ACHN (cell line): Measurements from ENCODE around the gene COPZ2.
A peak's percentile ranks its signal among the peaks of the same experiment; 100 is the strongest.
"Not testable (repeated sequence)": the region's sequence is repeated elsewhere in the genome, so short reads cannot be mapped to it uniquely, and the experiment has no call there.

Experiments used
- DNase-seq: peaks from one replicate; pipeline ENCODE4 v3.0.0-alpha.2; 2015
- in situ Hi-C: cut with HindIII; loops from 2 replicates; pipeline ENCODE4 v1.10.0; 2017; ENCODE audit warnings: low sequenced_read_pairs, low pct_ligation_motif_present, low pct_unique_long_range_greater_than_20kb

Gene COPZ2

DNA sequence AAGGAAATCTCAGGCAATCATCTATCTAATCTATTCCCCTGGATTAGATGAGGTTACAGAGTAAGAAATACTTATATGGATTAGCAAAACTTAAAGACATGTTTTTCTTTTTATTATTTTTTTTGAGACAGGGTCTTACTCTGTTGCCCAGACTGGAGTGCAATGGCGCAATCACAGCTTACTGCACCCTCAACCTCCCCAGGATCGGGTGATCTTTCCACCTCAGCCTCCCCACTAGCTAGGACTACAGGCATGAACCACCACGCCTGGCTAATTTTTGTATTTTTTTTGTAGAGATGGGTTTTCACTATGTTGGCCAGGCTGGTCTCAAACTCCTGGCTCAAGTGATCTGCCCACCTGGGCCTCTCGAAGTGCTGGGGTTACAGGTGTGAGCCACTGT is 7.3 kb upstream of the COPZ2 start:
- in situ Hi-C loops = no loop called here
- DNase-seq = no peak

DNA sequence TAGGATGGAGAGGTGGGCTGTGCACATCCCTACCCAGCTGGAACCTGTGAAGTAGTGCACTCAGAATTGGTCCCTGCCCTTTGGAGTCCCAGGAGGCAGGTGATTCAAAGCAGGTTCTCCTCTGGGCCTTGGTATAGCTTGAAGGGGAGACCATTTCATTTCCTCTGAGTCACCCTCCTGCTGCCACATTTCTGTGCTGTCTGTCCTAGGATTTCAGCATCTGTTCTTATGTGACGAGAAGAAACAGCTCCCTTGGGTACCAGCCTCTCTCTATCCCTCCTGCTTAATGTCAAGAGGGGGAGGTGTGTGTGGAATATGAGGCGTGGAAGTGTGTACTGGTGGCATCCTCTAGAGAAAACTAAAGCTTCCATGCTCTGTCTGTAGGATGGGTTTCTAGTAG is 5.6 kb upstream of the COPZ2 start:
- no peak for DNase-seq
- in situ Hi-C loops = no loop called here

DNA sequence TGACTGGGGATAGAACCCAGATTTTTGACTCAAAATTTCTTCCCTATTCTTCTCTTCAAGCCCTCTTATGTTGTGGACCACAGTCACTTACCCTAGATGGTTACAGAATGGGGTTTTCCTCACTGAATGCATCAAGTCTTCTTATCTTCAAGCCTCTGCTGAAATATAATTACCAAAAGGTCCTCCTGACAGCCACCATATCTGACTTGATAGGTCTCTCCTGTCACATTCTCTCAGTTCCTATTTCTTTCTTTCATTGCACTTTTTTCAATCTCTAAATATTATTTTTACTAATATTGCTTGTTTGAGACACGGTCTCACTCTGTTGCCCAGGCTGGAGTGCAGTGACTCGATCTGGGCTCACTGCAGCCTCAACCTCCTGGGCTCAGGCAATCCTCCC is 1.1 kb upstream of the COPZ2 start:
- in situ Hi-C loops = no loop called here
- no peak for DNase-seq

DNA sequence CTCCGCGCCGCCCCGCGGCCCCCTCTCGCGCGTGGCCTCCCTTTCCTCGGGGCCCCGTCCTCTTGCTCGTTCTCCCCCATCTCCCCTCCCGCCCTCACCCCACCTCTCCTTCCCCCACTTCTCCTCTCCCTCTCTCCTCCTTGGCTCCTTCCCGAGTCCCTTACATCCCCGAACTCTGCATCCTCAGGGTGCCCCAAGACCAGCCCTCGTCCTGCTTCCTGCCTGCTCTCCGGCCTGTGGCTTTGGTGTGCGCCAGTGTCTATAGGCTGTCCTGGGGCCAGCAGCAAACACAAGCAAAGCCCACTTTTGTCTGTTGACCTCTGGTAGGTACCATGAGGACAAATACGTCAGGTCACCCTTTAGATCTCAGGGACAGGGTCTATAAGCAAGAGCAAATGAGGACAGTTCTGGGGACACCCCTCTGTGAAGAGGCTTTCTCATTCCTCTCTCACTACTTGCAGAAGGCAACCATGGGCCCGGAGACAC is 284 bp upstream of the COPZ2 start:
- in situ Hi-C loops = no loop called here
- no peak for DNase-seq

DNA sequence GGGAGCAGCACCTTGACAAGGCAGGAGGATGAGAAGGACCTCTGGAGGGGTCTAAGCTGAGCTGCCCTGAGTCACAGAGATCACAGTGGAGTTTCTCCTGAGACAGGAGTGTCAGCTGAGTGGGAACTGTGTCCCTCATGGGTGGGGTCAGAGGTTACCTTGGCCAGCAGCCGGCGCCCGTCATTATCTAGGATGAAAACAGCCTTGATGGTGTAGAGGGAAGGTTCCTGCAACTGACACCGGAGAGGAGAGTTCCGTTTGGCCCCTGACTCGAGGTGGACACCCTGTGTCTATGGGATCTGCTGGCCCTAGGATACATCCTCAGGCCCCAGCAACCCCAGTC is 933 bp downstream of the COPZ2 start:
- in situ Hi-C loops = no loop called here
- DNase-seq = no peak

DNA sequence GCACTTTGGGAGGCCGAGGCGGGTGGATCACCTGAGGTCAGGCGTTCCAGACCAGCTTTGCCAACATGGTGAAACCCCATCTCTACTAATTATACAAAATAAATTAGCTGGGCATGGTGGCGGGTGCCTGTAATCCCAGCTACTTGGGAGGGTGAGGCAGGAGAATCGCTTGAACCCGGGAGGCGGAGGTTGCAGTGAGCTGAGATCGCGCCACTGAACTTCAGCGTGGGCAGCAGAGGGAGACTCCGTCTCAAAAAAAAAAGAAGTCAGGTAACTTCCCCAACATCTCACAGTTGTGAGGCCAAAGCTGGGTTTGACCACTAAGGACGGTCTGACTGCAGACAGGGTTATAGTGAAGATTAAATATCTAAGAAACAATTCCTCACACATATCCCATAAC is 2.9 kb downstream of the COPZ2 start:
- in situ Hi-C loops, DNase-seq: not testable (repeated sequence)

DNA sequence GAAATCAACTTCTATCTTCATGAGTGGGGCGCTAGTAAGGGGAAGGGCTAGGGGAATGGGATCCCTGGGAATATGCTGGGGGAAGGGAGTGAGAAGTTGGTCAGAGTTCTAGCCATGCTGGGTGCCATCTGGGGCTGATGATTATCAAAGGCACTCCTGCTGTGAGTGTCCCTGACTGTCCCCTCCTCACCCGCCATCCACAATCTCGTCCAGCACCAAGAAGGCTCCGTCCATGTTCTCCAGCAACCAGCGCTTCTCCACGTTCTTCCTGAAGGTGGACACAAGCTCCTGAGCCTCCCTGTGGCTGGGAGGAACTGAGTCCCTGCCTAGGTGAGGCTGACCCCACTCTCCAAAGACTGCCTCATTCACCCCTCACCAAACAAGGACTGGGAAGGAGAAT is 5.6 kb downstream of the COPZ2 start:
- no peak for DNase-seq
- in situ Hi-C loops = no loop called here

DNA sequence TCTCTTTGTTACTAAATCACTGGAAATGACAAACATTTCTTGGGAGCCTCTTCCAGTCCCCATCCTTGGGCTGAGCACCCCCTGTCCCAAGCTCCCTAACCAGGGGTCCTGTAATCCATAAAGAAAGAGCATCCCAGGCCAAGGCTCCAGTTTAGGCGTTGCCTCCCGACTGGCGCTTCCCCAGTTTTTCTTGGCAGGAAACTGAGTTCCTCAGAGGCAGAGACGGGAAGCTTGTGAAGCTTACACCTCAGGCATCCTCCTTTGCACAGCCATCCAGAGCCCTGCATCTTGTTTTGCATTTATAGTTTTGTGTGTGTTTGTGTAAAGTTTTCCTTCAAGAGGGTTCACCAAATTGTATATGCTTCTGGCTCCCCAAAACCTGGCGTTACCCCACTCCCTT is 7.1 kb downstream of the COPZ2 start:
- in situ Hi-C loops = no loop called here
- DNase-seq = no peak

DNA sequence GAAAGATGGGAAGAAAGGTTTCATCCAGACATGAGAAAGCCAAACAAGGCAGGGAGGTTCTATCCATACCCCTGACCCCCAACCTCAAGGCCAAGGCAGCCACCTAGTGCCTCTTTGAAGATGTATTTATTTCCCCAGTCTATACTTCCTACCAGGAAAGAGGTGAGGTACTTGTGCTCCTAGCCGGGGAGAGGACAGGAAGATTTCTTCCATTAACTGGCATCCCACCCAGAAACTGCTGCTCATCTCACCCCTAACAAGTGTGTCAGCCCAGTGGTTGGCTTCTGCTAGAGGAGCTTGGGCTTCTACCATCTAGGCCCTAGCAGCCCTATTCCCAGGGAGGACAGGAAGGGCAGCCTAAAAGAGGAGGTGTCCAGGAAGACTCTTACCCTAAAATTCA is 8.9 kb downstream of the COPZ2 start:
- no peak for DNase-seq
- in situ Hi-C loops = no loop called here

DNA sequence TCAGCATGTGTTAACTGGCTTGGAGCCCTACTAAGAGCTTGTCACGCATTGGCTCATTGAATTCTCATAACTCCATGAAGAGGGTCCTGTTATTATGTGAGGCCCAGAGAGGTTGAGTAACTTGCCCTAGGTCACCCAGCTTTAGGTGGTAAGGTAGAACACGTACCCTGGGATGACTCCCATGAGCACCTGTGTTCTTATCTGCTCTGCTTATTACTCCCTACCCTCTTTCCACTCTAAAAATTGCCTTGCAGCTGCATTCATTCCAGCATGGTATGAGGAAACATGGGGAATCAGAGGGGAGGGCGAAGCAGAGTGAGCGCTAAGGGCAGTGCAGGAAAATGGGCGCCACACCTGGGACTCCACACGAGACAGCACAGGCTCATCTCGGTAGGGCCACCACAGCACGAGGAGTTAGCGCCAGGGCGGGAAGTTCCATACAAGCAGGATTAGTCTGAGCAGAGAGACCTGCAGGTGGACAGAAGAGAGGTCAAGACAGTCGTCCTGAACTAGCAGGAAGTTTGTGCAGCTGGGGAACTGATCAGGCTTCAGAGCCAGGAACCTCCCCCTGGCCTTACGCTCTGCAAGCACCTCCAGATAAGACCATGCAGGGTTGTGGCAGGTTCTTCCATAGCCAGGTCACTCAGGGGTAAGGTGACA is 10.1 kb downstream of the COPZ2 start:
- no peak for DNase-seq
- in situ Hi-C loops = no loop called here

DNA sequence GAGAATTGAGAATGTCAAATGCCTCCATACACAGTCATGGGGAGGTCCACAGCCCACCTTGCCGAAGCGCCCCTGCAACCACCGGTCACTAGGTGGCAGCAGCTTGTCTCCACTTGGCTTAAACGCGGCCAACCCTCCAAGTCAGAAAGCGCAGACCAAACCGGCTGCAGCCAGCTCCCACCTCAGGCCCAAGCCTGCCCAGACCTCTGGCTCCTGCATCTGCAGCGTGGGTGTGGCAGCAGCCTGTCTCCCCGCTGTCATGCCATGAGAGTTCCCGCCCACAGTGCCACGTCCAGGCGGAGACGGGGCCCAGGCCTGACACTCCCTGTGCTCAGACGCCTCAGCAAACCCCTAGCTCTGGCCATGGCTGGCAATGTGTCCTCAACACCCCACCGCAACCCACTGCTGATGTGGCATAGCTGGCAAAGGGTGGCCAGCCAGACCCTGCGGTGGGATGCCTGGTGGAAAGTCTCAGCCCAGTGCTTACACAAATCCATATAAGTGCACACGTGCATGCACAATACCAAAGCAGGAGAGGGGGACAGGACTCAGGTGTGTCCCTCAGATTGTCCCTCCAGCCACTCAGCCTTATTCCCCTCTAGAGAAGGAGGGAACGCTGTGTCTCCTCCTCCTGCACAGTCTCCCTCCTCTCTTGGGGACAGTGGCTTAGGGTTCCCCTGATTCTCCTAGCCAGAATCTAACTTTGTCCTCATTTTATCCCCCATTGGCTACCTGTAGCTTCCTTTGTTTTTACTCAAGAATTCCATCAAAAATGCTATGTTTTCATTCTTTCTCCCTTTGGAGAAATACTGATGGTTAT is 10.9 kb downstream of the COPZ2 start:
- in situ Hi-C loops = no loop called here
- DNase-seq = peak; percentile 80

DNA sequence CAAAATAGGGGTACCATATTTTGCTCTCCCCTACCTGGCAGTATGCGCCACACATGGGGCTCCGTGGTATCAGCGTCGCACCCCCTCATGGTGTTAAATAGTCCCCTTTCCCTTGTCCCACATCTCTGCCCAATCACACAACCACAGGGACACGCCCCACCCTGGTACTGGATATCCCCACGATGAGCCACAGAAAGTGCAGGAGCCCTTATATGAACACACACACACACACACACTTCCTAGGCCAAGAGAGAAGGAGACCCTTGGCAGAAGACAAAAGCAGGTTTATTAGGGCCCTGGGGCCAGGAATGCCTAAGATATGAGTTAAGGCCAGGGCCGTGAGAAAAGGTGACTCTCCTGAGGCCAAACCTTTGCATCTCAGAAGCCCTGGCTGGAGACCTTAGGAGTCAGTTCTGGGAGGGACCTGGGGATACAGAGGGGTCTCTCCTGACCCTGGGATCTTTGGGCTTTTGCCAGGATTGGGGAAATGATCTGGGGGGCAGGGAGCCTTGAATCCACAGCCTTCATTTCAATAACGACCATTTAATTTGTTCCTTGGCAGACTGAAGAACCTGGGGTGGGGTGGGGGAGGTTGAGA is 11.6 kb downstream of the COPZ2 start:
- DNase-seq = peak; percentile 16
- in situ Hi-C loops = no loop called here

DNA sequence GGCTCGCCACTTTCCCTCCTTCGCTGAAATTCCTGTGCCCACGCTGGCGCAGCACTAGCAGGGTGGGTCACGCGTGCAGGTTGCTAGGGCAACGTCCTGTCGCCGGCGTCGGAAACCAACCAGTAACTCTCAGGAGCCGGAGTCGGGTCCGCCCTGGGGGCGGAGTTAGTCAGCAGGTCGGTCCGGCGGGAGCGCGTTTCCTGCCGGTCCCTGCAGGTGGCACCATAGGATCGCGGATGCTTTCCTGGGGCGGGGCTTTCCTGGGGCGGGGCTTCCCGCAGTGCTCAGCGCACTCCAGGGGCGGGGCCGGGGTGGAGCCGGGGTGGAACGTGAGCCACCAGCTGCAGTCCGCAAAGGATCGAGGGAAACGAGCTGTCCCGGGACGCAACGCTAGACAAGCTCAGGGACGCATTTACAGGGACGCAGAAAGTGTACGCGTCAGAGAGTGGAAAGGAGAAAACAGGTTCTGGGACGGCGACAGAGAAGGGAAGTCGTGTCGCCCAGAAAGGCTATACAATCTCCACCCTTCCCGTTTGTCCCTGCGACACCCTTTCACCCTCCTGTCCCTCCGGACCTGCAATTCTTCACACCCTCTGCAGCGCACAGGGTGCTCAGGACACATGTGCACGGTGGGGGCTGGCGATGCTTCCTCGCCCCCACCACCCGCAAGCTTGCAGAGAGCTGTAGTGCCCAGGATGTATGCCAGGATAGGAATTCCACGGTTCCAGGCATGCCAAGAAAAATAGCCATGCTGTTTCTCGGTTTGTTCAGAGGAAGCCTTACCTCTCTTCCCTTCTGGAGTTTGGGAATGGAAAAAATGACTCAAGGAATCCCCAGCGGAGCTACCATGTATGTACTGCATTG is 12.3 kb downstream of the COPZ2 start:
- DNase-seq = peak; percentile 97
- in situ Hi-C loops = no loop called here

DNA sequence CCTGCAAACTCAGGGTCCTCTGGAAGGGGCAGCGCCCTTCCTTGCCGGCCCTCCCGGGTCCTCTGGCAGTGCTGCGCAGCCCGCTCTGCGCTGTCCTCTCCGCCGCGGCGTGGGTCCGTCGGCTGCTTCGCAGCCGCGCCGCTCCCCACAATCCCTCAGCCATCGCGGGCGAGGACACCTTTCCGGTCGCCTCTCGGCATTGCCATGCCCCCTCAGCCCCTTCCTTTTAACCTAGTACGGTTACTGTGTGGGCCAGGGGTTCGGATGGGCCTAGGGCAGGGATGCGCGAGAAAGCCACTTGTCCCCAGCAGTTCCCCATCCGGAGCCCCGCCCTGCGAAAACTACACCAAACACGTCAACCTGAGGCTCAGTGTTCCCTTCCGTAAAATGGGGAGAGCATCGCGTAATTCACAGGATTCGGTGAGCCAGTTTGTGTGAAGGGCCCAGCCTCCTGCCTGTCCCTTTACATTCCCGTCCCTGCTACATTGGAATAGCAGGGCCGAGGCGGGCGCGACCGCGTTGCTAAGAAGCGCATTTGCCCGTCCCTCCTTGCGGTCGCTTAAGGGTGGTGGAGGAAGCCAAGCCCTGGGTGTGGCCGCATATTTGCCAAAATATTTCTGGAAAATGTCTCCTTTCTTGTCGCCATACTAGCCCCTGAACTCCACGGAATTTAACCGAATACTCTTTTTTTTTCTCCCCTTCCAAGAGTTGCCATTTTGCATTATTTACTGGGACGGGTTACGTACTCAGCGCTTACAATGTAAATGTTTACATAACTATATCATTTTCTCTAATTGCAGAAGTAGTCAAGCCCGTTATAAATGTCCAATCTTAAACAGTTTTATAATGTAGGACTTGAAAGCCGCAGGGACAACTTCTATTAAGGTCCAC is 13.2 kb downstream of the COPZ2 start:
- DNase-seq = peak; percentile 61
- in situ Hi-C loops = no loop called here

DNA sequence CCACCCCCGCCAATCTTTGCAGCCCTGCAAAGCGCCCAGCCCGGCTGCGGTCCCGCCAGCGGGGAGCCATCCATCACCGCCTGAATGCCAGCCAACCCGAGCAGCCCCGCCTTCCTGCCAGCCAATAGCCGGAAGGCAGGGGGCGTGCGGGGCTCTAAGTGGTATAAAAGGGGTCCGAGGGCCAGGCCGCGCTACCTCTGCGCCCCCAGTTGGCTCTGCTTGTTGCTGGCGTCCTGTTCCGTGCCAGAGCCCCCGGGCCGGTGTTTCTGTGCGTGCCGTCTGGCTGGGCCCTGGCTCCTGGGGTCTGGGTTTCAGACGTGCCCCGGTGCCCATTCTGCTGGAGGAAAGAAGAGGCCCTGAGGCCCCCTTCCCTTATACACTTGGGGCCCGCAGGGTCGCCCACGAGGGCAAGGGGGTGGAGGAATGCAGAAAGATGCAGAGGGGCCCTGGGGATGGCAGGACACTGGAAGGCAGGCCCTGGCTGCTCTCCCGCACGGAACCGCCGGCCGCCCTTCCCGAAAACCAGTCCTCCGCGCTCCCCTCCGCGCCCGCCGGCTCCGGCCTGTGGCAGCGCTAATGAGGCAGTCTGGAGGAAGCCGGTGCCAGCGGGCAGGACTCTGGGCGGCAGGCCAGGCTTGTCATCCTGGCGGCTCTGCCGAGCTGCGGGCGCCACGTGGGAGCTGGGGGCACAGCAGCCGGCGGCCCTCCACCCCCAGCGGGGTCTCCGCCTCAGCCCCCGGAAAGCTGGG is 14.0 kb downstream of the COPZ2 start:
- peak; percentile 94 for DNase-seq
- in situ Hi-C loops = no loop called here

DNA sequence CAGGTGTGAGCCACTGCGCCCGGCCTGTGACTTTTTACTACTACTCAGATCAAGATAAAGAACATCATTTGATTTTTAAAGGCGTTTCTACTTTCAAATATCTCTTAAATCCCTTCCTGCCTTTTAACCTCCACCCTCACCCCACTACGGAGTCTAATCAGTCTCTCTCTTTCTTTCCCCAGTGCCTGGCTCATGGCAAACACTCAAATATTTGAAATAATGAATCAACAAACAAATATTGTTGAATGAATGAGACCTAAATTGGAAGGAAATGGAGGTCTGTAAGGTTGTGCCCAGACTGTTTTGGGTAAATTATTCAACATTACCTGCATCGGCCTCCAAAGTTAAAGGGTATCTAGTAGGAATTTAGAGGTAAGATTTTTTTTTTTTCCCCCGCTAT is 14.7 kb downstream of the COPZ2 start:
- in situ Hi-C loops = no loop called here
- DNase-seq = no peak

DNA sequence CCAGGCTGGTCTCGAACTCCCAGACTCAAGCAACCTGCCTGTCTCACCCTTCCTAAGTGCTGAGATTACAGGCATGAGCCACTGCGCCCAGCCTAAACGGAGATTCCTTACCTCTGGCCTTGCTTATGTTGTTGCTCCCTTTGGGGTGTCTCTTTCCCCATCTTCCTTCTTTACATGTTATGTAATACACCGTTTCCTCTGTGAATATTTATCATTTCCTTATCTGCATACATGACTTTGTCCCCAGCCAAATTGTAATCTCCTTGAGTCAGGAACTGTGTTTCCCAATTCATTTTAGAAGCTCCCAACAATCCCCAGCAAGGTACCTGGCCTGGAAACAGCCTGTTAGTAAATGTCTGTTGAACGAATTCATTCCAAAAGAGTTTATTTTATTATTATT is 15.7 kb downstream of the COPZ2 start:
- DNase-seq = no peak
- in situ Hi-C loops = no loop called here

DNA sequence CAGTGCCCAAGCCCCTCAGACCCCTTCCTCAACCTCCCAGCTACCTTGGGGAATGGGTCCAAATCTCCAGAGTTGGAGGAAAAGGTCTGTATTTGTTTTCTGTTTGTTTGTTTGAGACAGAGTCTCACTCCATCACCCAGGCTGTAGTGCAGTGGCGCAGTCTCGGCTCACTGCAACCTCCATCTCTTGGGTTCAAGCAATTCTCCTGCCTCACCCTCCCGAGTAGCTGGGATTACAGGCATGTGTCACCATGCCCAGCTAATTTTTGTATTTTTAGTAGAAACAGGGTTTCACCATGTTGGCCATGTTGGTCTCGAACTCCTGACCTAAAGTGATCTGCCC is 19.8 kb downstream of the COPZ2 start:
- in situ Hi-C loops, DNase-seq: not testable (repeated sequence)
